Naive thymus-derived CD8-positive, alpha-beta T cell (primary cell): Measurements from ENCODE around the gene ANKRD39. TPM values are rescaled to one million over a fixed set of nuclear protein-coding genes. Genes with fewer than 3 reads are reported as not detected.

Experiments used
- ATAC-seq, 2 donors: fragments of 150-1000 bp; cut with Tn5 transposase in 1 of 2; sonication (Bioruptor Pico), chemical (Tn5 transposase) in 1 of 2; 1 replicate in 1 of 2; 2 replicates in 1 of 2; pipeline ENCODE4 v1.10.0; 2021; ENCODE audit warnings: mild to moderate bottlenecking in 2 of 2, moderate library complexity in 2 of 2
- POLR2A ChIA-PET: fragments of 350-600 bp; sonication (Branson Sonifier 250); formaldehyde crosslinking; loops from one replicate; lab custom pipeline; 2021; ENCODE audit warnings: antibody characterized with exemption; lab: Charles Lee
- DNase-seq, 10 donors: peaks; one replicate each; pipeline versions ENCODE4 v3.0.0 to v3.0.0-alpha.2; 2020 to 2022
- H3K27ac Mint-ChIP-seq, 10 donors: one replicate each; pipeline ENCODE4 v1.8.0; 2020 to 2022; ENCODE audit warnings: mild to moderate bottlenecking in 10 of 10, mixed read lengths in 10 of 10, moderate library complexity in 4 of 10, inconsistent platforms in 1 of 10
- H3K27me3 Mint-ChIP-seq, 5 donors: one replicate each; pipeline ENCODE4 v1.8.0; 2021 to 2022; ENCODE audit warnings: mixed read lengths in 5 of 5
- H3K36me3 Mint-ChIP-seq, 3 donors: one replicate each; pipeline ENCODE4 v1.8.0; 2020 to 2022; ENCODE audit warnings: mixed read lengths in 3 of 3, mild to moderate bottlenecking in 2 of 3, inconsistent platforms in 1 of 3
- H3K4me1 Mint-ChIP-seq, 4 donors: one replicate each; pipeline ENCODE4 v1.8.0; 2021 to 2022; ENCODE audit warnings: mixed read lengths in 4 of 4
- H3K4me3 Mint-ChIP-seq, 10 donors: one replicate each; pipeline ENCODE4 v1.8.0; 2020 to 2022; ENCODE audit warnings: mild to moderate bottlenecking in 10 of 10, mixed read lengths in 10 of 10, moderate library complexity in 6 of 10, inconsistent platforms in 1 of 10
- H3K9me3 Mint-ChIP-seq, 9 donors: one replicate each; pipeline ENCODE4 v1.8.0; 2020 to 2022; ENCODE audit warnings: mixed read lengths in 9 of 9, mild to moderate bottlenecking in 3 of 9, inconsistent platforms in 1 of 9, moderate library complexity in 1 of 9
- polyA plus RNA-seq, 3 donors: library from polyadenylated mRNA; unstranded; fragments of 300-500 nt; fragmentation: Illumina TruSeq; gene quantifications; one replicate each; pipeline ENCODE4 v1.2.3, GENCODE V29; 2021
- total RNA-seq, 8 experiments: library from RNA in 2 of 8; stranded (reverse) in 2 of 8; gene quantifications; one replicate each; pipeline ENCODE4 v1.2.3 and lab custom pipeline; 2021 to 2026

Gene ANKRD39
- total and polyA plus RNA-seq, 5 experiments from 2014 or later, result 12.2 to 18.7 (median 14.2) TPM

DNA sequence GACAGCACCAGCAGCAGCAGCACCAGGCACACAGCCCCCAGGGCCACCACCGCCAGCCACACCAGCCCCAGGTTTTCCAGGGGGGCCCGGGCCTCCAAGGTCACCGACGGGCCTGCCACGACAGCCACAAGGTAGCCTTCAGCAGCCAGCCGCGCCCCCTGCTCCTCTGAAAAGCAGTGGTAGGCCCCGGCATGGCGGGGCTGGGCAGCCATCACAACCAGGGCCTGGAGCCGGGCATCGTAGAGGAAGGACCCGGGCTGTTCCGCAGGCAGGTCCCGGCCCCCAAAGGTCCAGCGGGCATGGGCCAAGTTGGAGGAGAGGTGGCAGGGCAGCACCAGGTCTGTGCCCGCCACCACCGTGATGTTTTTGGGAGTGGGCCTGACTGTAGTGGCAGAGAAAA lies 3.3 kb upstream of the ANKRD39 start:
- POLR2A ChIA-PET, result interaction anchor here (1.3 to 2.8 kb wide), 3 partner anchors 8 to 89 kb away, joined by 3 to 9 read pairs (median 7); no protein-coding TSS in a partner anchor
- no peaks in the 10 kb centered on the region for H3K27me3 Mint-ChIP-seq
- no peak for ATAC-seq
- H3K4me1 Mint-ChIP-seq, result peaks cover 23 to 51% (median 45%) of the 10 kb centered on the region in 4 donors
- no peak overlapping the region for H3K4me3 Mint-ChIP-seq
- peak in 1 of 10 donors; percentile 45 for DNase-seq
- peak overlapping the region in 1 of 10 donors; percentile 59 for H3K27ac Mint-ChIP-seq
- H3K9me3 Mint-ChIP-seq, result no peaks in the 10 kb centered on the region
- peaks cover 0 to 38% (median 6%) of the 10 kb centered on the region in 3 donors for H3K36me3 Mint-ChIP-seq

DNA sequence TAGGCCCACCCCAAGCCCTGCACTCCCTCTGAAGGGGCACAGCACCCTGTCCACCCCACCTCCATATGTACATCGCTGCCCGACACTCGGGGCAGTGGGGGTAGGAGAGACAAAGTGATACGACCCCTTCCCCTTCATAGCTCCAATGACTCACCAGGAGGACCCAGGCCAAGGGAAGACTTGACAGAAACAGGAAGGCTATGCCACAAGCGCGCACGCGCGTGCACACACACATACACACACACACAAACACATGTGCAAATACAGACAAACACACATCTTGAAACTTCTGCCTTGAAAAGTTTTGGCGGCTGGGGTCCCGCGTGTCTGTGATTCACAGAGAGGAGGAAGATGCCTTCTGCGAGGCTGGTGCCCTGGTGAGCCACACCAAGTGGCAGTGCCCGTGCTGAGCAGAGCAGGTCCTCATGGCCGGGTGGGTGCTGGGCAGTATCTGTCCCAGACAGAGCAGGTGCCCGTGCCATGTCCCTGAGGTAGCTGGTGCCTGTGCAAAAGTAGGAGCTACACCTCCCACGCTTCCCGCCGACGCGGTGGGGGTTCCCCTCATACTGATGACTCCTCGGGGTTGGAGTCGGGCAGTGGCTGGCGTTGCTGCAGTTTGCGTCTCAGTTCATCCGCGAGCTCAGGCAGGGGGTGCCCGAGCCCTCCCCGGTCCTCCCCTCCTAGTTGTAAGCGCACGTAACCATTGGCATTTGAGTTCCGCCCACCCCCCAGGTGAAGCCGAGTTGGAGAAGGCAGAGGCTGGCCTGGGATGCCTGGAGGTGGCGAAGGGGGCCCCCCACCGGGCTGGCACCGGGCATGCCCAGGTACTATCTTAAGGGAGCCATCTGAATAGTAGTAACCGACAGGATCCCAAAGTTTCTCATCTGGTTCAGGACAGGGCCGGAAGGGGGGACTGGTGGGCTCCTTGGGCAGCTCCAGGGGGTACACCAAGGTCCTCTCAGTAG lies 2.5 kb upstream of the ANKRD39 start:
- POLR2A ChIA-PET, result interaction anchor here (1.2 to 4.1 kb wide), 6 partner anchors 8 to 93 kb away, joined by 3 to 24 read pairs (median 6); no protein-coding TSS in a partner anchor
- H3K27me3 Mint-ChIP-seq, result no peaks in the 10 kb centered on the region

DNA sequence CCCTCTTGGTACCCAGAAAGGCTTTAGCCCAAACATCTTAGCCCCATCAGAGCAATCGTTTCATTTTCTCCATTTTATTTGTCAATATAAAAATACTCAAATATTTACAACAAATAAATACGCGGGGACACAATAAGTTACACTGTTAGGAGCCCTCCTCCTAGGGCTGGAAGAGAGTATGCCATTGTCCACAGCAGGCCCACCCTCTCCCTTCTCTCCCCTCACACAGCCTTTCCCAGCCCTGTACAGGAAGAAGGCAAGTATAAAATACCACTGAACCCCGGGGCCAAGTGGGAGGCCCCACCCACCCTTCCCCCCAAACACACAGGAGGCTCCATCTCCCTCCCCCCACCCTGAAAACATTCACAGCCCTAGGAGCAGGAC lies 1.9 kb upstream of the ANKRD39 start:
- DNase-seq (no peak), ATAC-seq (no peak)
- Mint-ChIP-seq H3K36me3 (peaks cover 0 to 34% (median 6%) of the 10 kb centered on the region in 3 donors), H3K4me1 (peaks cover 26 to 51% (median 49%) of the 10 kb centered on the region in 4 donors), H3K27ac (peak overlapping the region; percentile 29 to 87 (median 72)), H3K4me3 (peak overlapping the region in 9 of 10 donors; percentile 40 to 90 (median 76)), H3K27me3 (no peaks in the 10 kb centered on the region), H3K9me3 (no peaks in the 10 kb centered on the region)
- POLR2A ChIA-PET, result interaction anchor here (1.2 to 4.1 kb wide), 5 partner anchors 9 to 94 kb away, joined by 3 to 24 read pairs (median 7); no protein-coding TSS in a partner anchor

More for the DNA sequence above, 2.5 kb upstream of the ANKRD39 start:
- H3K36me3 Mint-ChIP-seq, result peaks cover 0 to 32% (median 3%) of the 10 kb centered on the region in 3 donors
- DNase-seq (peak in 2 of 10 donors; percentile 43 to 67), ATAC-seq (no peak)
- H3K27ac Mint-ChIP-seq, result peak overlapping the region; percentile 29 to 84 (median 58)
- no peaks in the 10 kb centered on the region for H3K9me3 Mint-ChIP-seq
- H3K4me1 Mint-ChIP-seq, result peaks cover 23 to 46% (median 44%) of the 10 kb centered on the region in 4 donors
- peak overlapping the region in 6 of 10 donors; percentile 1 to 72 (median 42) for H3K4me3 Mint-ChIP-seq

DNA sequence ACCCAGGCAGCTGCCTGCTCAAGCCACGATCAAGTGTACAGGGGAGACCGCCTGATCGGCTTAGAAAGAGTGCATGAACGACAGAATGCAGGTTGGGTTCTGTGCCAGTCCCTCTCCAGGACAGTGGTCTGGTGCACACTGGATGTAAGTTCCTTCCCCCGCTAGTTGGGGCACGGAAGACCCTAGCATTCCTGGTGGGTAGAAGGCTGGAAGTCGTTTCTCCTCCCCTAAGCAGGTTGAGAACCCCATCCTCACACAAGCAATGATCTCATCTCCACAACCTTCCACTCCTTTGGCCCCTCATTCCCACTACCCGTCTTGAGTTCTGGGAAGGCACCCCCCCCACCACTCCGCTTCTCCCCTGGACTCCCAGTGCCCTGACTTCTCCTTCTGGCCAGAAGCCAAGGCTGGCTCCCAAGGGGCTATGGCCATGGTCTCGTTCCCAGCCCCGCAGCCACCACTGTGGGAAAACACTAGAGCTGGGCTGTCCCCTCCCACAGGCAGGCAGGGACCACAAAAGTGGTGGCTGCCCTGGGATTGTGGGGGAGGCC lies 1.4 kb upstream of the ANKRD39 start:
- DNase-seq (no peak), ATAC-seq (no peak)
- Mint-ChIP-seq H3K27ac (peak overlapping the region in 9 of 10 donors; percentile 48 to 94 (median 77)), H3K4me1 (peaks cover 26 to 54% (median 52%) of the 10 kb centered on the region in 4 donors), H3K36me3 (peaks cover 0 to 34% (median 7%) of the 10 kb centered on the region in 3 donors), H3K27me3 (no peaks in the 10 kb centered on the region), H3K9me3 (no peaks in the 10 kb centered on the region), H3K4me3 (peak overlapping the region; percentile 58 to 92 (median 86))
- POLR2A ChIA-PET, result interaction anchor here (1.2 to 4.1 kb wide), 10 partner anchors 9 to 103 kb away, joined by 4 to 75 read pairs (median 22); partner anchors contain the start of gene CNNM3

DNA sequence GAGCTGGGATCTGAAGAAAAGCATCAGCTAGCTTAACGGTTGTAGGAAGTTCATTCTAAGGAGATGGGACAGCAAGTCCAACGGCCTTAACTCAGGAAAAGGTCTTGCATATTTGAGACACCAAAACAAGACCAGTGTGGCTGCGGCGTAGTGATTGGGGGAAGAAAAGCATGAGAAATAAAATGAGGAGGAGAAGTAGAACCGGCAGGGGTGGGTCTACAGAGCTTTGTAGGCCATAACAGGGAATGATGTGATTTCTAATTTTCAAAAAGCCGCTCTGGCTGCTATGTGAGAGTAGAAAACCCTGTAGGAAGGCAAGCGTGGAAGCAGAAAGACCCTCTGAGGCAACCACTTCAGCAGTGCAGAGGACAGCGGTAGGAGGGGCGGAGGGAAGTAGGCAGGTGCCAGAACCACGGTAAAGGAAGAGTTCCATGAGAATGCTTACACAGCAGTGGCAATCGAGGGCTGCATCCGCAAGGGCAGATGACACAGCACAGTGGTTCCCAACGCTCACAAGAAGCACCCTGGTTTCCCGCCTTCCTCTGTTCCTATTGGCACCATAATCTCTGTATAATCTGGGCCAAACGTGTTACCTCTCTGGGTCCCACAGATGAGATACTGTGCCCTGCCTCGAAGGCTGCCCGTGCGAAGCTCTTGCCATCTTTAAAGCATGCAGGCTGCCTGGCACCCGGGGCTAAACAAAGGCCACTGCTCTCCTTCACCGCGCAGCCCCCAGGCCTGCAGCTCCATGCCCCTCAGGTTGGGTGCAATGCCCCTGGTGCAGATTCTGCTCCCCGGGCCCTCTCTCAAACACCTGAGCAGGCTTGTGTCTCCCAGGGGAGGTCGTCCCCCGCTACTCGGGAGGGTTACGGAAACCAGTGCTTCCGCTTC lies 795 bp downstream of the ANKRD39 start:
- POLR2A ChIA-PET, result interaction anchor here (0.6 to 4.1 kb wide), 24 partner anchors 8 to 320 kb away, joined by 3 to 75 read pairs (median 10); partner anchors contain the start of genes ANKRD23, ANKRD36 and CNNM3
- Mint-ChIP-seq H3K36me3 (peaks cover 0 to 42% (median 16%) of the 10 kb centered on the region in 3 donors), H3K4me3 (peak overlapping the region; percentile 72 to 92 (median 90)), H3K9me3 (no peaks in the 10 kb centered on the region), H3K27ac (peak overlapping the region; percentile 57 to 94 (median 84)), H3K27me3 (no peaks in the 10 kb centered on the region), H3K4me1 (peaks cover 23 to 48% (median 46%) of the 10 kb centered on the region in 4 donors)
- DNase-seq (peak in 5 of 10 donors; percentile 21 to 72 (median 39)), ATAC-seq (peak in 1 of 2 donors; percentile 2)

DNA sequence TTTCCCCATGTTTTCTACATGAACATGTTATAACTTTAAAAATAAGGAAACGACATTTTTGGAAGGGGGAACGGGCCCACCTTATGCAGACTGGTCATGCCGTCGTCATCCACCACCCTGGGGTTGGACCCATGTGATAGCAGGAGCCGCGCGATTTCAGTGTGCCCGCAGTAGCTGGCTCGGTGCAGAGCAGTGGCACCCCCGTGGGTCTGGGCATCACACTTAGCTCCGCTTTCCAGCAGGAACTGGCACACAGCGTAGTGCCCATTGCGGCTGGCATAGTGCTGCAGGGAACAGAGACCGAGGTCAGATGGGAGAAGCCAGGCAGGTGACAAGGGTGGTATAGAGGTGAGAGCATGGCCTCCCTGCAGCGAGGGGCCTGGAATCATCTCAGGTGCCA lies 4.5 kb downstream of the ANKRD39 start:
- POLR2A ChIA-PET, result interaction anchor here (2.0 to 3.4 kb wide), 2 partner anchors 14 to 110 kb away, joined by 5 to 14 read pairs; no protein-coding TSS in a partner anchor
- H3K27ac Mint-ChIP-seq, result no peak overlapping the region
- H3K27me3 Mint-ChIP-seq, result no peaks in the 10 kb centered on the region
- no peak overlapping the region for H3K4me3 Mint-ChIP-seq
- H3K36me3 Mint-ChIP-seq, result peaks cover 0 to 59% (median 24%) of the 10 kb centered on the region in 3 donors
- DNase-seq, result no peak
- no peaks in the 10 kb centered on the region for H3K9me3 Mint-ChIP-seq
- no peak for ATAC-seq
- H3K4me1 Mint-ChIP-seq, result peaks cover 17 to 27% (median 24%) of the 10 kb centered on the region in 4 donors

DNA sequence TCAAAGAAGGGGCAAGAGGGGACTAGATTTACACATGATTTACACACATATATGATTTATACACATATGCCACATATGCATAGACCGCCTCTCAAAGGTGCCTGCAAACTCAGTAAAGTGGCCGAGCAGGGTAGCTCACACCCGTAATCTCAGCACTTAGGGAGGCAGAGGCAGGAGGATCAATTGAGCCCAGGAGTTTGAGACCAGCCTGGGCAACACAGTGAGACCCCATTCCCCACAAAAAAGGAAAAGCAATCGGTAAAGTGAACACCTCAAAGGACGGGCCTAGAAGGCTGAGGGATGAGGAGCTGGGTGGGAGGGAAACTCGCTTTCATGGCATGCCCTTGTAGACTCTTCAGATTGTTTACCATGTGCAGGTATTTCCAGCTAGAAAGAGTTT lies 5.1 kb downstream of the ANKRD39 start:
- no peaks in the 10 kb centered on the region for H3K27me3 Mint-ChIP-seq
- H3K4me1 Mint-ChIP-seq, result peaks cover 17 to 27% (median 23%) of the 10 kb centered on the region in 4 donors
- H3K9me3 Mint-ChIP-seq, result no peaks in the 10 kb centered on the region
- no peak for DNase-seq
- peak overlapping the region in 1 of 10 donors; percentile 22 for H3K27ac Mint-ChIP-seq
- peaks cover 0 to 66% (median 28%) of the 10 kb centered on the region in 3 donors for H3K36me3 Mint-ChIP-seq
- ATAC-seq, result no peak
- POLR2A ChIA-PET, result interaction anchor here (1.2 to 3.4 kb wide), 4 partner anchors 13 to 110 kb away, joined by 4 to 14 read pairs (median 5); partner anchors contain the start of gene CNNM3
- no peak overlapping the region for H3K4me3 Mint-ChIP-seq

DNA sequence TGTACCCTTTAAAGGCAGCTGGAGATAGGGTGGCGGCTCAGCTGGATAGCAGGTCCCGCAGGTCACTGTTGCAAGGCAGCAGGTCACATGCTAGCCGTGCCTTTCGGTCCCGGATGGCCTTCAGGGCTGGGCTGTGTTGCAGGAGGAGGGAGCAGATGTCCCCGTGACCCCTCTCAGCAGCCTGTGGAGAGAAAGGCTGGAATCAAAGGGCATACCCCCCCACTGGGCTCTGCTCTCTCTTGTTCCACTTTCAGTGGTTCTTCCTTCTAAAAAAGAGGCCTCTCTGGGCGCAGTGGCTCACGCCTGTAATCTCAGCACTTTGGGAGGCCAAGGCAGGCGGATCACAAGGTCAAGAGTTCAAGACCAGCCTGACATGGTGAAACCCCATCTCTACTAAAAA lies 9.6 kb downstream of the ANKRD39 start:
- POLR2A ChIA-PET, result interaction anchor here (0.9 to 1.3 kb wide), 2 partner anchors 9 kb away, joined by 3 read pairs; no protein-coding TSS in a partner anchor
- H3K36me3 Mint-ChIP-seq, result peaks cover 0 to 62% (median 27%) of the 10 kb centered on the region in 3 donors
- DNase-seq (no peak), ATAC-seq (no peak)
- no peak overlapping the region for H3K4me3 Mint-ChIP-seq
- H3K9me3 Mint-ChIP-seq, result no peaks in the 10 kb centered on the region
- H3K4me1 Mint-ChIP-seq, result peaks cover 0 to 3% (median 2%) of the 10 kb centered on the region in 4 donors
- no peaks in the 10 kb centered on the region for H3K27me3 Mint-ChIP-seq
- H3K27ac Mint-ChIP-seq, result no peak overlapping the region

DNA sequence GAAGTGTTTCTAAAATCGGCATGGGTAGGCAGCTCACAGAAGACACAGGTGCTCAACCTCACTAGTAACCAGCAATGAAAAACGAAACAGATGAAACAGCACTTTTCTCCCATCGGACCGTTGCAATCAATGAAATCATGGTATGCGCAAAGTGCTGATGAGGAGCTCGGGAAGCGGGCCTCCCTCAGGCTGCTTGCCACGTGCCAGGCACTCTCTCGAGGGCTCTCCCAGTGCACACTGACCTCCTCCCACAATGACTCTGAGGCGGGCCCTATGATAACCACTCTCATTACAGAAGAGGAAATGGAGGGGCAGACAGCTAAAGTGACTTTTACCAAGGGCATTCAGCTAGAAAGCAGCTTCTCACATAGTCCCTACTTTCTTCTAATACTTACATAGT lies 10.2 kb downstream of the ANKRD39 start:
- Mint-ChIP-seq H3K27ac (peak overlapping the region in 1 of 10 donors; percentile 80), H3K27me3 (no peaks in the 10 kb centered on the region), H3K9me3 (no peaks in the 10 kb centered on the region), H3K4me3 (no peak overlapping the region), H3K36me3 (peaks cover 0 to 55% (median 21%) of the 10 kb centered on the region in 3 donors), H3K4me1 (peaks cover 0 to 4% (median 4%) of the 10 kb centered on the region in 4 donors)
- POLR2A ChIA-PET, result interaction anchor here (0.7 to 1.3 kb wide), 2 partner anchors 9 to 153 kb away, joined by 3 to 7 read pairs; no protein-coding TSS in a partner anchor
- ATAC-seq, result no peak
- DNase-seq, result no peak

DNA sequence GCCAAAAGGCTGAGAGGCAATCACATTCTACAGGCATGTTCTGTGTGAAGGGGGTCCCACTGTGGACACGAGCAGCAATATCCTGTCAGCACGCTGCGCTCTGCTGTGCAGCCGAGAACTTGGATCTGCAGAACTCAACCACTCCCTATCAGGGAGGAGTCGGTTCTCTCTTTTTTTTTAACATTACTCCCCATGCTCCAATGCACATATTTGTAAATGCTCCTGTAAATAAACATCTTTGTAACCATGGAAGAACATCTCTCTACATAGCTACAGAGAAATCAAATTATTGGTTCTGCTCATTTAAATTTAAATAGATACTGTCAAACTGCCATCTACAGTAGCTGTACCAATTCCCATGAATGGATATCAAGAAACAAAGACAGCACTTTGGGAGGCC lies 11.0 kb downstream of the ANKRD39 start:
- Mint-ChIP-seq H3K4me1 (peaks cover 0 to 6% (median 5%) of the 10 kb centered on the region in 4 donors), H3K4me3 (no peak overlapping the region), H3K27me3 (no peaks in the 10 kb centered on the region), H3K9me3 (no peaks in the 10 kb centered on the region), H3K36me3 (peaks cover 0 to 49% (median 19%) of the 10 kb centered on the region in 3 donors), H3K27ac (no peak overlapping the region)
- ATAC-seq (no peak), DNase-seq (no peak)
- POLR2A ChIA-PET, result interaction anchor here (0.6 to 1.3 kb wide), 2 partner anchors 10 to 73 kb away, joined by 3 to 4 read pairs; no protein-coding TSS in a partner anchor

DNA sequence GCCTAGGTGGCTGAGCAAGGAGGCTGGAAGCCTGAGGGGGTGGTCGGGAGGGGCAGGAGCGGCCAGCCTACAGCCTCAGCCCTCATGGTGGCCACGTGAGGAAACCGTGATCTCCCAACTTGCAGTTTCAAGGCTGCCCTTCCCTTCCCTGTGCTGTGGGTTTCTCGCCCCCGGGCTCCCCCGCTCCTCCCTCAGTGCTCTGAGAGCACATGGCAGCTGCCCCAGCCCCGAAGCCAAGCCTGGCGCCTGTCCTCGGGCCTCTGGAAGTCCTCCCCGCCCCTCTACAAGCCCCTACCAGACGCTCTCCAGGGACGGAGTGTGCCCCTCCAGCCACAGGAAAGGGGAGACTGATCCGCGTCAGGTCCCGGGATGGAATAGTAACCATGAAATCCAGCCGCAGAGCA lies 13.4 kb downstream of the ANKRD39 start:
- peak overlapping the region in 1 of 10 donors; percentile 75 for H3K27ac Mint-ChIP-seq
- H3K9me3 Mint-ChIP-seq, result no peaks in the 10 kb centered on the region
- H3K27me3 Mint-ChIP-seq, result no peaks in the 10 kb centered on the region
- H3K4me1 Mint-ChIP-seq, result peaks cover 7 to 18% (median 11%) of the 10 kb centered on the region in 4 donors
- DNase-seq (no peak), ATAC-seq (no peak)
- peaks cover 0 to 25% (median 10%) of the 10 kb centered on the region in 3 donors for H3K36me3 Mint-ChIP-seq
- no peak overlapping the region for H3K4me3 Mint-ChIP-seq
- POLR2A ChIA-PET, result interaction anchor here (0.6 to 1.8 kb wide), 5 partner anchors 13 to 256 kb away, joined by 3 to 9 read pairs (median 3); partner anchors contain the start of gene ANKRD39
